Activated naive CD8-positive, alpha-beta T cell treated with anti-CD3 and anti-CD28 coated beads for 36 hours (primary cell): Measurements from ENCODE around the gene TMEM38A. TPM values are rescaled to one million over a fixed set of nuclear protein-coding genes. Genes with fewer than 3 reads are reported as not detected.
"Not testable (repeated sequence)": the region's sequence is repeated elsewhere in the genome, so short reads cannot be mapped to it uniquely, and the experiment has no call there.

Source experiments
- DNase-seq: peaks from one replicate; pipeline ENCODE4 v3.0.0; 2021
- H3K27ac Mint-ChIP-seq: one replicate; pipeline ENCODE4 v1.8.0; 2022; ENCODE audit warnings: mild to moderate bottlenecking, moderate library complexity, mixed read lengths
- H3K27me3 Mint-ChIP-seq: one replicate; pipeline ENCODE4 v1.8.0; 2022; ENCODE audit warnings: mild to moderate bottlenecking, mixed read lengths
- H3K36me3 Mint-ChIP-seq: one replicate; pipeline ENCODE4 v1.8.0; 2021; ENCODE audit warnings: mild to moderate bottlenecking, mixed read lengths
- H3K4me1 Mint-ChIP-seq: one replicate; pipeline ENCODE4 v1.8.0; 2021; ENCODE audit warnings: mixed read lengths
- H3K4me3 Mint-ChIP-seq: one replicate; pipeline ENCODE4 v1.8.0; 2022; ENCODE audit warnings: mild to moderate bottlenecking, moderate library complexity, mixed read lengths
- H3K9me3 Mint-ChIP-seq: one replicate; pipeline ENCODE4 v1.8.0; 2022; ENCODE audit warnings: mixed read lengths
- total RNA-seq, 2 experiments: library from RNA; stranded (reverse); gene quantifications; one replicate each; pipeline ENCODE4 v1.2.3, GENCODE V29; 2021

TMEM38A gene
- total RNA-seq, 2 experiments from 2014 or later: 0.70 to 1.2 TPM

GRCh38 chr19:16654140-16654539, 6.8 kb upstream of the TMEM38A start:
- H3K36me3 Mint-ChIP-seq: peaks cover 51% of the 10 kb centered on the region
- no peaks in the 10 kb centered on the region for H3K9me3 Mint-ChIP-seq
- H3K4me3 Mint-ChIP-seq: no peak overlapping the region
- DNase-seq: no peak
- H3K27ac Mint-ChIP-seq: no peak overlapping the region
- peaks cover 29% of the 10 kb centered on the region for H3K4me1 Mint-ChIP-seq
- H3K27me3 Mint-ChIP-seq: no peaks in the 10 kb centered on the region

- H3K4me1 Mint-ChIP-seq: peaks cover 28% of the 10 kb centered on the region
- H3K36me3 Mint-ChIP-seq: peaks cover 55% of the 10 kb centered on the region
- no peak for DNase-seq
- H3K4me3 Mint-ChIP-seq: no peak overlapping the region
- no peak overlapping the region for H3K27ac Mint-ChIP-seq
- H3K27me3 Mint-ChIP-seq: no peaks in the 10 kb centered on the region
- H3K9me3 Mint-ChIP-seq: no peaks in the 10 kb centered on the region
These were observed 6.3 kb upstream of the TMEM38A start for GRCh38 chr19:16654627-16655026.

GRCh38 chr19:16655727-16656126, 5.2 kb upstream of the TMEM38A start:
- H3K27me3 Mint-ChIP-seq: no peaks in the 10 kb centered on the region
- H3K36me3 Mint-ChIP-seq: peaks cover 53% of the 10 kb centered on the region
- H3K4me1 Mint-ChIP-seq: peaks cover 21% of the 10 kb centered on the region
- H3K27ac Mint-ChIP-seq: no peak overlapping the region
- no peak for DNase-seq
- no peaks in the 10 kb centered on the region for H3K9me3 Mint-ChIP-seq
- no peak overlapping the region for H3K4me3 Mint-ChIP-seq

GRCh38 chr19:16657384-16657783, 3.6 kb upstream of the TMEM38A start:
- H3K9me3 Mint-ChIP-seq: no peaks in the 10 kb centered on the region
- peaks cover 6% of the 10 kb centered on the region for H3K27me3 Mint-ChIP-seq
- peak overlapping the region; percentile 18 for H3K4me3 Mint-ChIP-seq
- H3K27ac Mint-ChIP-seq: no peak overlapping the region
- no peak for DNase-seq
- H3K4me1 Mint-ChIP-seq: peaks cover 30% of the 10 kb centered on the region
- peaks cover 42% of the 10 kb centered on the region for H3K36me3 Mint-ChIP-seq

GRCh38 chr19:16659464-16659831, 1.5 kb upstream of the TMEM38A start:
- peaks cover 29% of the 10 kb centered on the region for H3K36me3 Mint-ChIP-seq
- no peak for DNase-seq
- H3K4me1 Mint-ChIP-seq: peaks cover 32% of the 10 kb centered on the region
- peak overlapping the region; percentile 98 for H3K4me3 Mint-ChIP-seq
- no peaks in the 10 kb centered on the region for H3K9me3 Mint-ChIP-seq
- H3K27ac Mint-ChIP-seq: peak overlapping the region; percentile 97
- peaks cover 10% of the 10 kb centered on the region for H3K27me3 Mint-ChIP-seq

- peak within 1 kb of the TSS; percentile 98 for H3K4me3 Mint-ChIP-seq
- H3K4me1 Mint-ChIP-seq: peaks cover 31% of the 10 kb centered on the region
- H3K27me3 Mint-ChIP-seq: peaks cover 10% of the 10 kb centered on the region
- peaks cover 26% of the 10 kb centered on the region for H3K36me3 Mint-ChIP-seq
- H3K9me3 Mint-ChIP-seq: no peaks in the 10 kb centered on the region
- peak; percentile 99 for DNase-seq
- H3K27ac Mint-ChIP-seq: peak within 1 kb of the TSS; percentile 97
These were observed 869 bp upstream of the TMEM38A start, which contains the start of gene SMIM7 for GRCh38 chr19:16659832-16660708. SMIM7 (minus strand) TSS chr19:16660144; CDS start chr19:16660110, 34 bp downstream.

- peak overlapping the region; percentile 74 for H3K4me3 Mint-ChIP-seq
- peaks cover 27% of the 10 kb centered on the region for H3K4me1 Mint-ChIP-seq
- no peaks in the 10 kb centered on the region for H3K9me3 Mint-ChIP-seq
- H3K36me3 Mint-ChIP-seq: peaks cover 22% of the 10 kb centered on the region
- H3K27me3 Mint-ChIP-seq: peaks cover 10% of the 10 kb centered on the region
- H3K27ac Mint-ChIP-seq: peak overlapping the region; percentile 54
- peak; percentile 3 for DNase-seq
These were observed 618 bp downstream of the TMEM38A start for GRCh38 chr19:16661480-16662034.

GRCh38 chr19:16668176-16668575, 7.2 kb downstream of the TMEM38A start:
- Mint-ChIP-seq H3K36me3 (no peaks in the 10 kb centered on the region), H3K4me1 (peaks cover 3% of the 10 kb centered on the region), H3K27me3 (no peaks in the 10 kb centered on the region), H3K27ac (no peak overlapping the region), H3K9me3 (no peaks in the 10 kb centered on the region), H3K4me3 (no peak overlapping the region)
- DNase-seq: no peak

- not testable (repeated sequence) for DNase-seq, H3K27ac Mint-ChIP-seq, H3K36me3 Mint-ChIP-seq, H3K4me3 Mint-ChIP-seq, H3K27me3 Mint-ChIP-seq, H3K9me3 Mint-ChIP-seq, H3K4me1 Mint-ChIP-seq
These were observed 7.8 kb downstream of the TMEM38A start for GRCh38 chr19:16668702-16669101.

GRCh38 chr19:16670291-16670690, 9.4 kb downstream of the TMEM38A start:
- Mint-ChIP-seq H3K36me3 (no peaks in the 10 kb centered on the region), H3K4me1 (no peaks in the 10 kb centered on the region), H3K9me3 (no peaks in the 10 kb centered on the region), H3K4me3 (no peak overlapping the region), H3K27ac (no peak overlapping the region), H3K27me3 (no peaks in the 10 kb centered on the region)
- no peak for DNase-seq

GRCh38 chr19:16671652-16672274, 10.8 kb downstream of the TMEM38A start:
- no peak overlapping the region for H3K27ac Mint-ChIP-seq
- H3K4me3 Mint-ChIP-seq: no peak overlapping the region
- no peak for DNase-seq
- no peaks in the 10 kb centered on the region for H3K36me3 Mint-ChIP-seq
- no peaks in the 10 kb centered on the region for H3K27me3 Mint-ChIP-seq
- H3K9me3 Mint-ChIP-seq: no peaks in the 10 kb centered on the region
- no peaks in the 10 kb centered on the region for H3K4me1 Mint-ChIP-seq

- H3K4me1 Mint-ChIP-seq: no peaks in the 10 kb centered on the region
- no peak overlapping the region for H3K27ac Mint-ChIP-seq
- no peaks in the 10 kb centered on the region for H3K36me3 Mint-ChIP-seq
- DNase-seq: no peak
- H3K9me3 Mint-ChIP-seq: no peaks in the 10 kb centered on the region
- H3K27me3 Mint-ChIP-seq: no peaks in the 10 kb centered on the region
- no peak overlapping the region for H3K4me3 Mint-ChIP-seq
These were observed 12.3 kb downstream of the TMEM38A start for GRCh38 chr19:16673231-16673630.

- H3K4me3 Mint-ChIP-seq, DNase-seq, H3K4me1 Mint-ChIP-seq, H3K9me3 Mint-ChIP-seq, H3K27ac Mint-ChIP-seq, H3K36me3 Mint-ChIP-seq, H3K27me3 Mint-ChIP-seq: not testable (repeated sequence)
These were observed 12.9 kb downstream of the TMEM38A start for GRCh38 chr19:16673839-16674238.

- no peaks in the 10 kb centered on the region for H3K27me3 Mint-ChIP-seq
- H3K4me1 Mint-ChIP-seq: no peaks in the 10 kb centered on the region
- no peak for DNase-seq
- H3K9me3 Mint-ChIP-seq: peaks cover 4% of the 10 kb centered on the region
- peaks cover 8% of the 10 kb centered on the region for H3K36me3 Mint-ChIP-seq
- H3K27ac Mint-ChIP-seq: no peak overlapping the region
- no peak overlapping the region for H3K4me3 Mint-ChIP-seq
These were observed 15.3 kb downstream of the TMEM38A start for GRCh38 chr19:16676101-16676798.

- Mint-ChIP-seq H3K4me1 (no peaks in the 10 kb centered on the region), H3K27me3 (no peaks in the 10 kb centered on the region), H3K36me3 (peaks cover 12% of the 10 kb centered on the region), H3K27ac (no peak overlapping the region), H3K9me3 (peaks cover 9% of the 10 kb centered on the region), H3K4me3 (no peak overlapping the region)
- no peak for DNase-seq
These were observed 16.1 kb downstream of the TMEM38A start for GRCh38 chr19:16677055-16677454.
